ENCODE results near the gene UMAD1. TPM values are rescaled to one million over a fixed set of nuclear protein-coding genes. Genes with fewer than 3 reads are reported as not detected.

The UMAD1 gene
- total RNA-seq (2012; rRNA removed), result 10.7 and 12.7 TPM in 2 replicates

DNA sequence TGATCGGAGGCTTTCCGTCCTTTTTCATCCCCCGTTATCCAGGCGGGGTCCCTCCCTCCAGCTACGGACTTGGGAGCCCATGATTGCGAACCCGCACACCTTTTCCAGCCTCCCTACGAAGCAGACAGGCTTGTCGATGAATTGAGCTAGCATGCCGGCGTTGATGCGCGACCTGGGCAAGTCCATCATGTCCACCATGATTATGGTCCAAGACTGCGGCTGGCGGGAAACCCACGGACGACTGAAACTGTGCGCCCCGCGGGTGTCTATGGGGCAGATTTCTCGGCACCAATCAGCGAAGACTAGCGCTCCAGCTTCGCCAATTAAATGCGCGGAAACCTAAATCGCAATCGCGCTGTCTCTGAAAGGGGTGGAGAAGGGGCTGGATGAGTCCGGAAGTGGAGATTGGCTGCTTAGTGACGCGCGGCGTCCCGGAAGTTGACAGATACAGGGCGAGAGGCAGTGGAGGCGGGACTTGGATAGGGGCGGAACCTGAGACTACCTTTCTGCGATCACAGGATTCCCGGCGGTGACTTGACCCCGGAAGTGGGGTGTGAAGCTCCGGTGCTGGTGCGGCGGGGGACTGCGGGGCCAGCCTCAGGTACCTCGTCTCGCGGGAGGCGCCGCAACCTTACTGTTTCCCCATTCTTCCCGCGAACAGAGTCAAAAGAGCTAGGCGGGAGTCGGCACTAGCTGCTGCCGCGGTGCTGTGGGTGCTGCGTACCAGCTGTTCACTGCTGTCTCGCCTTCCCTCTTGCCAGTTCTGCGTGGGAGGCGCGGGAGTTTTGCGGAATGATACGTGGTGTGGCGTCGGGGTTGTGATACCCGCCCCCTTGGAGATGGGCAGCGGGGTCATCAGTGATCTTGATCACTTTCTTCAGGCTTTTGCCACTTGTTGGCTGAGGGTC, at the start of gene UMAD1:
Gene UMAD1 (plus strand): TSS at position 532 of the 908 bp plus-strand sequence. CDS start 32,620 bp downstream, outside the sequence.
- peaks cover 13% of the 10 kb centered on the region for H3K4me1 ChIP-seq (ENCODE audit: control insufficient read depth, insufficient read depth, low read length)
- H3K4me2 ChIP-seq (ENCODE audit: low read length), result peak within 1 kb of the TSS; percentile 85
- peak within 1 kb of the TSS; percentile 80 for H3K9ac ChIP-seq (ENCODE audit: low read depth, low read length)
- no peaks in the 10 kb centered on the region for H3K9me3 ChIP-seq (replicated peaks; ENCODE audit: low read length)
- no peaks in the 10 kb centered on the region for H3K36me3 ChIP-seq (ENCODE audit: insufficient read depth, low read length)
- H3K27me3 ChIP-seq (ENCODE audit: control insufficient read depth, insufficient read depth, low read length), result no peaks in the 10 kb centered on the region
- peak within 1 kb of the TSS; percentile 84 for H3K4me3 ChIP-seq (ENCODE audit: low read length)

GRCh38 chr7:7595451-7595850, 45.1 kb upstream of the UMAD1 start:
- H3K4me1 ChIP-seq (ENCODE audit: control insufficient read depth, insufficient read depth, low read length), result peaks cover 4% of the 10 kb centered on the region
- H3K36me3 ChIP-seq (ENCODE audit: insufficient read depth, low read length), result peaks cover 91% of the 10 kb centered on the region
- no peak overlapping the region for H3K4me2 ChIP-seq (ENCODE audit: low read length)
- H3K9me3 ChIP-seq (replicated peaks; ENCODE audit: low read length), result no peaks in the 10 kb centered on the region
- H3K9ac ChIP-seq (ENCODE audit: low read depth, low read length), result no peak overlapping the region
- H3K4me3 ChIP-seq (ENCODE audit: low read length), result no peak overlapping the region
- no peaks in the 10 kb centered on the region for H3K27me3 ChIP-seq (ENCODE audit: control insufficient read depth, insufficient read depth, low read length)

- Histone ChIP-seq H3K4me1 (ENCODE audit: control insufficient read depth, insufficient read depth, low read length) (peaks cover 4% of the 10 kb centered on the region), H3K4me3 (ENCODE audit: low read length) (no peak overlapping the region), H3K27me3 (ENCODE audit: control insufficient read depth, insufficient read depth, low read length) (no peaks in the 10 kb centered on the region), H3K9ac (ENCODE audit: low read depth, low read length) (no peak overlapping the region), H3K9me3 (replicated peaks; ENCODE audit: low read length) (no peaks in the 10 kb centered on the region), H3K36me3 (ENCODE audit: insufficient read depth, low read length) (peaks cover 83% of the 10 kb centered on the region), H3K4me2 (ENCODE audit: low read length) (no peak overlapping the region)
Observed at GRCh38 chr7:7596176-7596575, 44.4 kb upstream of the UMAD1 start.

DNA sequence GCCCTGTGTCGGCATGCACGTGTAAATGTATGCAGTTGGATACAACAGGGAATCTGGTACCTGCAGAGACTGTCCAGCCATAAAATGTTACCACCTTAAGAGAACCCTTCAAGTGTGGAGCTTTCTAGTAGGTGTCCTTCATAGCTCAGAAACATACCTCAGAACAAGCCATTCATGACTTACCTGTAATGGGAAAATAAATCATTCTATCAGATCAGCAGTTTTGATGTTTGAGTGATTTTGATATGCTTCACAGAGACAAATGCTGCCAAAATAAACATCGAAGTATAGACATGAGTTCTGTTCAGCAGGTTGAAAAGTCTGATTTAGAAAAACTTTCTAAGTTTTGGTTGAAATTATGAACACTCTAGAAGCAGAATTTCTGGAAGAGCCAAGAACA, 33.5 kb upstream of the UMAD1 start:
- H3K4me1 ChIP-seq (ENCODE audit: control insufficient read depth, insufficient read depth, low read length), result peaks cover 8% of the 10 kb centered on the region
- H3K4me3 ChIP-seq (ENCODE audit: low read length), result no peak overlapping the region
- H3K36me3 ChIP-seq (ENCODE audit: insufficient read depth, low read length), result peaks cover 64% of the 10 kb centered on the region
- no peaks in the 10 kb centered on the region for H3K27me3 ChIP-seq (ENCODE audit: control insufficient read depth, insufficient read depth, low read length)
- H3K9ac ChIP-seq (ENCODE audit: low read depth, low read length), result no peak overlapping the region
- no peaks in the 10 kb centered on the region for H3K9me3 ChIP-seq (replicated peaks; ENCODE audit: low read length)
- no peak overlapping the region for H3K4me2 ChIP-seq (ENCODE audit: low read length)

DNA sequence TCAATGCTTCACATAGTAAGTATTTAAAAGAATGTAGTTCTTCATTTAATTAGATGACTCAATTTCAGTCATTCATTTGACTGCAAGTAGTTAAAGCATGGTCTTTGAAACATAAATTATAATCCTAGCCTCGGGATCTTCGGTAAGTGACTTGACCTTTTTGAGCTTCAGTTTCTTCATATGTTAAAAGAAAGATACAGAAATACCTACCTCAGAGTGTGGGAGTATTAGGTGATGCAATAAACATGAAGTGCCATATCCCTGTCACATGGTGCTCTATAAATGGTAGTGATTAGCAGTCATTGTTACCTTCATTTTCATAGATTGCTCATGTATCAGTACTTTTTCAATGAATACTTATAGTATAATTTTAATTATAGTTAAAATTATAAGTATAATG, 31.2 kb upstream of the UMAD1 start:
- Histone ChIP-seq H3K9ac (ENCODE audit: low read depth, low read length) (no peak overlapping the region), H3K27me3 (ENCODE audit: control insufficient read depth, insufficient read depth, low read length) (no peaks in the 10 kb centered on the region), H3K4me3 (ENCODE audit: low read length) (no peak overlapping the region), H3K4me2 (ENCODE audit: low read length) (no peak overlapping the region), H3K9me3 (replicated peaks; ENCODE audit: low read length) (no peaks in the 10 kb centered on the region), H3K36me3 (ENCODE audit: insufficient read depth, low read length) (peaks cover 64% of the 10 kb centered on the region), H3K4me1 (ENCODE audit: control insufficient read depth, insufficient read depth, low read length) (peaks cover 8% of the 10 kb centered on the region)

GRCh38 chr7:7612519-7612918, 28.0 kb upstream of the UMAD1 start:
- Histone ChIP-seq H3K4me1 (ENCODE audit: control insufficient read depth, insufficient read depth, low read length) (no peaks in the 10 kb centered on the region), H3K36me3 (ENCODE audit: insufficient read depth, low read length) (peaks cover 36% of the 10 kb centered on the region)

DNA sequence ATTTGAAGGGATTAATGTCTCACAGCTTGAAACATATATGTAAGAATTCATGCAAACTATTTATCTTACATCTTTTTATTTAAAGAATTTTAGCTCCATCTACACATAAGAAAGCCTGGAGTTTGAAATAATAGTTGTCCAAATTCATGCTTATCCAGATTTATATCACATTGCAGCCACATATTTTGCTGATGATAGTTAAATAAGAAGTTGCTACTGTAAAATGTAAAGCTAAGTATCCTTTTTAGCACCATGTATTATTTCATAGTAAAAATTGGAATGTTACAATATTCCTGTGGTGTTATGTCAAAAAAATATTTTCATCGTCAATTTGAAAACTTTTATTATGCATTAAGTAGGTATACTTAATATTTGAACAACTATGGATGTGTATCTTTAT, 27.3 kb upstream of the UMAD1 start:
- Histone ChIP-seq H3K36me3 (ENCODE audit: insufficient read depth, low read length) (peaks cover 29% of the 10 kb centered on the region), H3K4me1 (ENCODE audit: control insufficient read depth, insufficient read depth, low read length) (no peaks in the 10 kb centered on the region), H3K9me3 (replicated peaks; ENCODE audit: low read length) (no peaks in the 10 kb centered on the region), H3K9ac (ENCODE audit: low read depth, low read length) (no peak overlapping the region), H3K27me3 (ENCODE audit: control insufficient read depth, insufficient read depth, low read length) (no peaks in the 10 kb centered on the region), H3K4me2 (ENCODE audit: low read length) (no peak overlapping the region), H3K4me3 (ENCODE audit: low read length) (no peak overlapping the region)

More at GRCh38 chr7:7612519-7612918, 28.0 kb upstream of the UMAD1 start:
- Histone ChIP-seq H3K9ac (ENCODE audit: low read depth, low read length) (no peak overlapping the region), H3K4me2 (ENCODE audit: low read length) (no peak overlapping the region), H3K27me3 (ENCODE audit: control insufficient read depth, insufficient read depth, low read length) (no peaks in the 10 kb centered on the region), H3K9me3 (replicated peaks; ENCODE audit: low read length) (no peaks in the 10 kb centered on the region), H3K4me3 (ENCODE audit: low read length) (no peak overlapping the region)

GRCh38 chr7:7614018-7614741, 26.4 kb upstream of the UMAD1 start:
- H3K9me3 ChIP-seq (replicated peaks; ENCODE audit: low read length), result no peaks in the 10 kb centered on the region
- peaks cover 19% of the 10 kb centered on the region for H3K36me3 ChIP-seq (ENCODE audit: insufficient read depth, low read length)
- H3K4me3 ChIP-seq (ENCODE audit: low read length), result no peak overlapping the region
- H3K27me3 ChIP-seq (ENCODE audit: control insufficient read depth, insufficient read depth, low read length), result no peaks in the 10 kb centered on the region
- H3K9ac ChIP-seq (ENCODE audit: low read depth, low read length), result no peak overlapping the region
- H3K4me2 ChIP-seq (ENCODE audit: low read length), result no peak overlapping the region
- no peaks in the 10 kb centered on the region for H3K4me1 ChIP-seq (ENCODE audit: control insufficient read depth, insufficient read depth, low read length)

- no peaks in the 10 kb centered on the region for H3K27me3 ChIP-seq (ENCODE audit: control insufficient read depth, insufficient read depth, low read length)
- no peak overlapping the region for H3K9ac ChIP-seq (ENCODE audit: low read depth, low read length)
- H3K4me1 ChIP-seq (ENCODE audit: control insufficient read depth, insufficient read depth, low read length), result no peaks in the 10 kb centered on the region
- H3K9me3 ChIP-seq (replicated peaks; ENCODE audit: low read length), result no peaks in the 10 kb centered on the region
- no peaks in the 10 kb centered on the region for H3K36me3 ChIP-seq (ENCODE audit: insufficient read depth, low read length)
- H3K4me3 ChIP-seq (ENCODE audit: low read length), result no peak overlapping the region
- no peak overlapping the region for H3K4me2 ChIP-seq (ENCODE audit: low read length)
Observed at GRCh38 chr7:7617550-7617949, 23.0 kb upstream of the UMAD1 start.

- H3K36me3 ChIP-seq (ENCODE audit: insufficient read depth, low read length), result no peaks in the 10 kb centered on the region
- H3K9ac ChIP-seq (ENCODE audit: low read depth, low read length), result no peak overlapping the region
- H3K4me2 ChIP-seq (ENCODE audit: low read length), result no peak overlapping the region
- no peaks in the 10 kb centered on the region for H3K27me3 ChIP-seq (ENCODE audit: control insufficient read depth, insufficient read depth, low read length)
- H3K4me3 ChIP-seq (ENCODE audit: low read length), result no peak overlapping the region
- no peaks in the 10 kb centered on the region for H3K4me1 ChIP-seq (ENCODE audit: control insufficient read depth, insufficient read depth, low read length)
- H3K9me3 ChIP-seq (replicated peaks; ENCODE audit: low read length), result no peaks in the 10 kb centered on the region
Observed at GRCh38 chr7:7618410-7618809, 22.1 kb upstream of the UMAD1 start.

DNA sequence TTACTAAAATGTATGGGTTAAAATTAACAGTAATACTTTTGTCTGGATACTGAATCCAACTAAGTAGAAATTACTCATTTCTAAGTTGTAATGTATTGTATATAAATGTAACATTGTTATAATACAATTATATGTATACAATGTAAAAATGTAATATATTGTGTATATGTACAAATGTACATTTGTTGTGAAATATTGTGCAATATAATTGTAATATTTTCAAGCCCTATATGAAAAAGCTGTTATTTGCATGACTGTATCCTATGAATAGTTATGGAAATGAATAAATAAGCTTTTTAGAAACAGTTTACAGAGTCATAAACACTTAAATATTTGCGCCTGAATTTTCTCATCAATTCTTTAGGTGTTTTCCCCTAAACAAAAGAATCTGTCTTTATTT, 20.3 kb upstream of the UMAD1 start:
- Histone ChIP-seq H3K4me1 (ENCODE audit: control insufficient read depth, insufficient read depth, low read length) (no peaks in the 10 kb centered on the region), H3K27me3 (ENCODE audit: control insufficient read depth, insufficient read depth, low read length) (no peaks in the 10 kb centered on the region), H3K9ac (ENCODE audit: low read depth, low read length) (no peak overlapping the region), H3K36me3 (ENCODE audit: insufficient read depth, low read length) (no peaks in the 10 kb centered on the region), H3K4me2 (ENCODE audit: low read length) (no peak overlapping the region), H3K4me3 (ENCODE audit: low read length) (no peak overlapping the region), H3K9me3 (replicated peaks; ENCODE audit: low read length) (no peaks in the 10 kb centered on the region)

Data from skeletal muscle satellite cell (primary cell).